Calu3 (cell line): Measurements from ENCODE around the gene EFNA1. TPM values are rescaled to one million over a fixed set of nuclear protein-coding genes. Genes with fewer than 3 reads are reported as not detected.

Experiments
- BruUV-seq: library from RNA; stranded (reverse); fragments of 400-500 nt; replicated peaks from 2 replicates; lab custom pipeline; 2021; lab: Mats Ljungman, UMichigan
- CTCF ChIA-PET: fragments of 300-600 bp; sonication (Branson Sonifier 250); formaldehyde crosslinking; loops from one replicate; lab custom pipeline; 2022; ENCODE audit warnings: antibody characterized with exemption; lab: Charles Lee
- DNase-seq: peaks from one replicate; pipeline ENCODE4 v3.0.0; 2022
- H3K27ac Mint-ChIP-seq: one replicate; pipeline ENCODE4 v1.8.0; 2022; ENCODE audit warnings: mixed read lengths; ENCODE audit not compliant: unreplicated experiment
- H3K27me3 Mint-ChIP-seq: one replicate; pipeline ENCODE4 v1.8.0; 2022; ENCODE audit warnings: mixed read lengths; ENCODE audit not compliant: unreplicated experiment
- H3K36me3 Mint-ChIP-seq: one replicate; pipeline ENCODE4 v1.8.0; 2022; ENCODE audit warnings: mild to moderate bottlenecking, moderate library complexity, mixed read lengths; ENCODE audit not compliant: insufficient read depth, unreplicated experiment
- H3K4me1 Mint-ChIP-seq: one replicate; pipeline ENCODE4 v1.8.0; 2022; ENCODE audit warnings: mild to moderate bottlenecking, low read depth, mixed read lengths; ENCODE audit not compliant: unreplicated experiment
- H3K4me3 Mint-ChIP-seq: one replicate; pipeline ENCODE4 v1.8.0; 2022; ENCODE audit warnings: mild to moderate bottlenecking, low read depth, moderate library complexity, mixed read lengths; ENCODE audit not compliant: unreplicated experiment
- H3K9me3 Mint-ChIP-seq: one replicate; pipeline ENCODE4 v1.8.0; 2022; ENCODE audit warnings: low read depth, mixed read lengths; ENCODE audit not compliant: unreplicated experiment
- intact Hi-C: fragments of 100-400 bp; cut with micrococcal nuclease; formaldehyde crosslinking; loops from one replicate; pipeline ENCODE4 v1.10.0; 2022; ENCODE audit not compliant: unreplicated experiment
- total RNA-seq: library from RNA; stranded (reverse); gene quantifications from 2 replicates; pipeline ENCODE4 v1.2.3, GENCODE V29; 2022
- TF ChIP-seq, protein P1 (sequence below): fragments of 200-600 bp; IDR thresholded peaks from one replicate; pipeline ENCODE4 v1.8.0; 2022; ENCODE audit warnings: antibody characterized with exemption; ENCODE audit not compliant: unreplicated experiment

The EFNA1 gene
- total RNA-seq, 1 experiment from 2014 or later = 41.7 TPM

DNA sequence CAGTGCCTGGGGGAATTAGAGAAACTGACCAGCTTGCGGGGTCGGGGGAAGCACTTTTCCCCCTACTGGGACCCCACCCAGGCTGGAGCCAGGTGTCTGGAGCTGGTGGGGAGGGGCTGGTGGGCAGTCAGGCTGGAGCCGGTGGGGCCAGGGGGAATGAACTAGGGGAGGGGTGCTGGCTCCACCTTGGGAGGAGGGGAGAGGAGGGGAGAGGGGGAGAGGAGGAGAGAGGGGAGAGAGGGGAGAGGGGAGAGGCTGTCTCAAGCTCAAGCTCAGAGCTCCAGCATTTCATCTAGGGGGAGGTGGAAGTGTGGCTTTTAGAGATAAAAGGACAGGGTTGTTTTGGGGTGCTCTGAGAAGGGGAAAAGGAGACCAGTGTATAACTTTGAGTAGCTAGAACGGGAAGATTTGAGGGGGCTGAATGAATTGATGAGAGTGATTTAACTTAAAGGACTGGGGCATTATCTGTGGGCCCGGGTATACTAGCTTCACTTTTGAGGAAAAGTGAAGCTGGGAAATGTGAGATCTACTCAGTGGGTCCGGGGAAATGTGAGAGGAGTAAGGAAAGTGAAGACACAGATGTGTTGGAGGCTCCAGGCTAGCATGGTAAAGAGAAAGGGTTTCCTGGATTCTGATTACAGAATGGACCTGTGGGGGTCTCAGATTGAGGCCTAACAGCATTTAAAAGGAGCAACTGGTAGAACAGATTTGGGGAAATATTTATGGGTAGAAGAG lies 2.8 kb downstream of the EFNA1 start:
- CTCF ChIA-PET = interaction anchor here (0.6 to 2.5 kb wide), 9 partner anchors 9 to 709 kb away, joined by 3 to 13 read pairs (median 4); partner anchors contain the start of genes DAP3, DPM3, KRTCAP2 and YY1AP1
- DNase-seq = no peak
- H3K36me3 Mint-ChIP-seq = peaks cover 95% of the 10 kb centered on the region
- no peaks in the 10 kb centered on the region for H3K27me3 Mint-ChIP-seq
- TF ChIP-seq, protein P1, sequence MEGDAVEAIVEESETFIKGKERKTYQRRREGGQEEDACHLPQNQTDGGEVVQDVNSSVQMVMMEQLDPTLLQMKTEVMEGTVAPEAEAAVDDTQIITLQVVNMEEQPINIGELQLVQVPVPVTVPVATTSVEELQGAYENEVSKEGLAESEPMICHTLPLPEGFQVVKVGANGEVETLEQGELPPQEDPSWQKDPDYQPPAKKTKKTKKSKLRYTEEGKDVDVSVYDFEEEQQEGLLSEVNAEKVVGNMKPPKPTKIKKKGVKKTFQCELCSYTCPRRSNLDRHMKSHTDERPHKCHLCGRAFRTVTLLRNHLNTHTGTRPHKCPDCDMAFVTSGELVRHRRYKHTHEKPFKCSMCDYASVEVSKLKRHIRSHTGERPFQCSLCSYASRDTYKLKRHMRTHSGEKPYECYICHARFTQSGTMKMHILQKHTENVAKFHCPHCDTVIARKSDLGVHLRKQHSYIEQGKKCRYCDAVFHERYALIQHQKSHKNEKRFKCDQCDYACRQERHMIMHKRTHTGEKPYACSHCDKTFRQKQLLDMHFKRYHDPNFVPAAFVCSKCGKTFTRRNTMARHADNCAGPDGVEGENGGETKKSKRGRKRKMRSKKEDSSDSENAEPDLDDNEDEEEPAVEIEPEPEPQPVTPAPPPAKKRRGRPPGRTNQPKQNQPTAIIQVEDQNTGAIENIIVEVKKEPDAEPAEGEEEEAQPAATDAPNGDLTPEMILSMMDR = no peak
- H3K9me3 Mint-ChIP-seq = no peaks in the 10 kb centered on the region
- peak overlapping the region; percentile 91 for H3K4me3 Mint-ChIP-seq
- BruUV-seq = no TSS peak
- intact Hi-C loops = no loop called here
- peak overlapping the region; percentile 69 for H3K27ac Mint-ChIP-seq
- peaks cover 83% of the 10 kb centered on the region for H3K4me1 Mint-ChIP-seq

DNA sequence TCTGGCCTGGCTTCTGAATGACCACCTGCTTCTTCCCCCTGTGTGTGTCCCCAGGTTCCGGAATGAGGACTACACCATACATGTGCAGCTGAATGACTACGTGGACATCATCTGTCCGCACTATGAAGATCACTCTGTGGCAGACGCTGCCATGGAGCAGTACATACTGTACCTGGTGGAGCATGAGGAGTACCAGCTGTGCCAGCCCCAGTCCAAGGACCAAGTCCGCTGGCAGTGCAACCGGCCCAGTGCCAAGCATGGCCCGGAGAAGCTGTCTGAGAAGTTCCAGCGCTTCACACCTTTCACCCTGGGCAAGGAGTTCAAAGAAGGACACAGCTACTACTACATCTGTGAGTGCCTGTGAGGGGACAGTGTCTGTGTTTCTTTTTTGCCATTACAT lies 3.6 kb downstream of the EFNA1 start:
- peaks cover 77% of the 10 kb centered on the region for H3K4me1 Mint-ChIP-seq
- H3K9me3 Mint-ChIP-seq = no peaks in the 10 kb centered on the region
- intact Hi-C loops = no loop called here
- H3K4me3 Mint-ChIP-seq = peak overlapping the region; percentile 91
- H3K27ac Mint-ChIP-seq = no peak overlapping the region
- CTCF ChIA-PET = interaction anchor here (0.6 kb wide), 1 partner anchor 57 kb away, joined by 4 read pairs; no protein-coding TSS in a partner anchor
- H3K36me3 Mint-ChIP-seq = peaks cover 98% of the 10 kb centered on the region
- BruUV-seq = no TSS peak
- H3K27me3 Mint-ChIP-seq = no peaks in the 10 kb centered on the region
- DNase-seq = no peak
- TF ChIP-seq, protein P1 = no peak

DNA sequence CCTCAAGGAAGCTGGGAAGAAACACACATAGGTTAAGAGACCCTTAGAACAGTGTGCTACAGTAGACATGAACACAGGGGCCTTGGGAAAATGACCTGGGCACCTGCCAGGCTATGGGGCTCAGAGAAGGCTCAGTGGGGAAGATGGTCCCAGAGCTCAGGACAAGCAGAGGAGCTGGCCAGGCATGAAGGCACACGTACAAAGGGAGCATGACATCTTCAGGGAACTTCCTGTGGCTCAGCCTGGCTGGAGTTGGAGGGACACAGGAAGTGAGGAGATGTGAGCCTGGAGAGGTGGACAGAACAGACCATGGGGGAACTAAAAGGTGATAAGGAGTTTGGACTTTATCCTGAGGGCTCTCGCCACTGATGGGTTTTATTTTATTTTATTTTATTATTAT lies 4.2 kb downstream of the EFNA1 start:
- Mint-ChIP-seq H3K4me1 (peaks cover 72% of the 10 kb centered on the region), H3K27me3 (no peaks in the 10 kb centered on the region), H3K9me3 (no peaks in the 10 kb centered on the region), H3K36me3 (peaks cover 98% of the 10 kb centered on the region), H3K27ac (peak overlapping the region; percentile 70), H3K4me3 (no peak overlapping the region)
- intact Hi-C loops = no loop called here
- DNase-seq = no peak
- no TSS peak for BruUV-seq
- TF ChIP-seq, protein P1 = no peak
- CTCF ChIA-PET = interaction anchor here (0.8 kb wide), 1 partner anchor 41 kb away, joined by 3 read pairs; no protein-coding TSS in a partner anchor

DNA sequence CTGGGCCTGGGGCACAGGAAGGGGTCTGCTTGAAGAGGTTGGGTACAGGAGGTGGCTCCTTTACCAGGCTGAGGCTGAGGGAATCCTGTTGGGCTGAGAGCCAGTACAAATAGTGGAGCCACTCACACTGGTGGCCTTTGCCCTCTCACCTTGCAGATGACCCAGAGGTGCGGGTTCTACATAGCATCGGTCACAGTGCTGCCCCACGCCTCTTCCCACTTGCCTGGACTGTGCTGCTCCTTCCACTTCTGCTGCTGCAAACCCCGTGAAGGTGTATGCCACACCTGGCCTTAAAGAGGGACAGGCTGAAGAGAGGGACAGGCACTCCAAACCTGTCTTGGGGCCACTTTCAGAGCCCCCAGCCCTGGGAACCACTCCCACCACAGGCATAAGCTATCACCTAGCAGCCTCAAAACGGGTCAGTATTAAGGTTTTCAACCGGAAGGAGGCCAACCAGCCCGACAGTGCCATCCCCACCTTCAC lies 6.2 kb downstream of the EFNA1 start:
- H3K4me1 Mint-ChIP-seq = peaks cover 66% of the 10 kb centered on the region

More for the DNA sequence above, 6.2 kb downstream of the EFNA1 start:
- no TSS peak for BruUV-seq
- intact Hi-C loops = no loop called here
- TF ChIP-seq, protein P1 = no peak
- H3K36me3 Mint-ChIP-seq = peaks cover 96% of the 10 kb centered on the region
- no peaks in the 10 kb centered on the region for H3K27me3 Mint-ChIP-seq
- CTCF ChIA-PET = interaction anchor here (0.5 kb wide), 1 partner anchor 21 kb away, joined by 3 read pairs; no protein-coding TSS in a partner anchor
- H3K27ac Mint-ChIP-seq = peak overlapping the region; percentile 97
- H3K9me3 Mint-ChIP-seq = no peaks in the 10 kb centered on the region
- no peak for DNase-seq
- H3K4me3 Mint-ChIP-seq = no peak overlapping the region
